HG03280 (cell line): ENCODE data around the gene NUDT9.
"Not testable (repeated sequence)": the region's sequence is repeated elsewhere in the genome, so short reads cannot be mapped to it uniquely, and the experiment has no call there.

Experiments used
- ATAC-seq: cut with Tn5 transposase; IDR thresholded peaks from one replicate; pipeline ENCODE4 v1.9.1; 2021; ENCODE audit warnings: mild to moderate bottlenecking, moderate library complexity; ENCODE audit not compliant: unreplicated experiment

Gene NUDT9

DNA sequence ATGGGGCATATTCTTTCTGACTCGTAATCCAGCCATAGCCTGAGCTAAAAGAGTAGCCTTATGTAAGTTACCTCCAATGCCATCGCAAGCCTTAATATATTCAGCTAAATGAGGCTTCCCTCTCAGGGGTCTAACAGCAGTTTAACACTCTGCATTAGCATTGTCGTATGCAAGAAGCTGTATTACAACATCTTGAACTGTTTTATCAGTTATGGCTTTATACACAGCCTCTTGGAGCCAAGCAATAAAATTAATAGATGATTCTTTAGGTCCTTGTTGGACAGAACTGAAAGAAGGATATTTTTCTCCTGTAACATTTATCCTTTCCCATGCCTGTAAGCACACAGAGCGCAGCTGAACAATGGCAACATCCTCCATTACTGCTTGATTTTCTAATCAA lies 15.5 kb upstream of the NUDT9 start:
- ATAC-seq: not testable (repeated sequence)

DNA sequence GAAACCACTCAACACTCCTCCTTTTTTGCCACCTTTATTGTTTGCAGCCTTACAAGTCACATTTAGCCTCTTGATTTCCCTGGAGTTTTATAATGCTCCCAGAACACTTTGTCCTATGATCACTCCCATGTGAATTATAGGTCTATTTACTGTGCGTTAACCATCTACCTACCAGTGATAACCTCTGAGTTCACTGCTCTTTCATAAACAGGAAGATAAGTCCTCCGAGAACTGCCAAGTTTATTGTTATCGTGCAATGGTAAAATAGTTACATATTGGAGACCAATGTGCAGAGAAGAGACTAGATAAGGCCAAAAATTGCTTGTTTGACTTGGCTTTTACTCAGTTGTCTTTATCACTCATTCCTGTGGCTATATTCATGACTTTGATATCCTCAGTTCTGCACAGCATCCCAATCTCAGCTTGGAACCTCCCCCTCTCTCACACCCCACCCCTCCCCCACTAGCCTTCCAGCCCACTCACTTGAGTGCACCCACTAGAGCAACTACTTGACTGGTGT lies 12.9 kb upstream of the NUDT9 start:
- no peak for ATAC-seq

DNA sequence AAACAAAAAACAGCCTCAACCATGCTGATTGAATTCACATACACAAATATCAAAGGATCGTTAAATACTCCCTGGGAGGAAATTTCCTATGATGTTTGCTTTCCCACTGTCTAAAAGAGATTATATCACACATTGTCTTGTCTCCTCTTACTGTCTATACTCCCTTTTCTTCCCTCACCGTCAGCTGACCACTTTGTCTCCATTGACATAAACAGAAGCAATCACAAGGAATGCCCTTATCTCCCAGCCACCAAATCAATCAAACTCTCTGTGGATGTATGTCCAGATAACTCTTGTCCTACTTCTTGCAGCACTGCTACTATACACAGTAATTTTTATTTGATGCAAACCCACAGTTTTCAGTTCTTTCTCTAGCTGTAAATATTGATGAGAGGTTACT lies 12.2 kb upstream of the NUDT9 start:
- ATAC-seq: no peak

DNA sequence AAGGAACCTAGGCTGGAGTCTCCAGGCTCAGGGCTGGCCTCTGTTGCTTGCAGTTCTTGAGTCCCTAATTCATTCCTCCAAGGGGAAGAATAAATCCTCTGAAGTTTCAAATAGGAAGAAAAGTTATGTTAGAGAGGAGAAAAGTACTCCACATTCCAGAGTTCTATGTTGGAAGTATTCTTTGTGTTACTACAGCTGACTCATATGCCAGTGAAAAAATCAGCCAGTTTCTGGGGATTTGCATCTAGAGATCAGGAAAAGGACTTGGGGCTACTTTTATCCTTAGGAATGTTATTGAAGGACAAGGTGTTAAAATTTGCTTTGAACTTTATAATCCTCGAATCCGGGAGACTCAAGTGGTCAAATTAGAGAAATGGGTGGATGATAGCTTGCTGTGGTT lies 11.7 kb upstream of the NUDT9 start:
- no peak for ATAC-seq

DNA sequence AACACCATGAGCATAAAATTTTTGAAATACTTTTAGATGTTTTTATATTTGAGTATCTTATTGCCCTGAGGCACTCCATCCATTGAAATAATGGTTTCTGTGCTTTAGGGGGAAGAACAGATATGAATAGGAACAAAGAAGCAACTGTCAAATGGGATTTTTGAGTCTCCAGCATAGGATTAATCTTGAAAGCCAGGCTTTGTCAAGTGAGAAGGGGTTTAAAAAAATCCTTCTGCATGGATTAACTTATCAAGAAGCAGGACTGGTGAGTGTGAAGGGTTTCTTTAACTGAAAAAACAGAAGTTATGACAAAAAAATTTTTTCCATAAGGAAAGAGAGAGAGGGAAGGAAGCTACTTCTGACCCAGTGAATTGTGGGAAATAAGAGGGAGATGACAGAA lies 7.6 kb upstream of the NUDT9 start:
- ATAC-seq: no peak

DNA sequence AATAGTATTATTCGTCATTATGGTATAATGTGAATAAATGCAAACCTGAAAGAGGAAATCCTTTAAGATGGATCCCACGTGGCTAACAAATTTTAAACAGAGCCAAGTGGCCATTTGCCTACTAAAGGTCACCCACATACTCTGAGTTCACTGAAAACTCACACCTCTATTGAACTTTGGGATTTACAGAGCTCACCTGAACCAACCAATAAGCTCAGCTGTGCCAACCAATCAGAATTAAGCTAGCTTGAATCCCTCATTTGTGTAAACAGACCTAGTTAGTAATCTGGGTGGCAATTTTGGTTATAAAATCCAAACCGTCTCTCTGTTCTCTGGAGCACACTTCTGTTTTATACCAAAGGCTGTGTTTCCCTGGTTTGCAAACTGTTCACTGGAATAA lies 5.4 kb upstream of the NUDT9 start:
- no peak for ATAC-seq

DNA sequence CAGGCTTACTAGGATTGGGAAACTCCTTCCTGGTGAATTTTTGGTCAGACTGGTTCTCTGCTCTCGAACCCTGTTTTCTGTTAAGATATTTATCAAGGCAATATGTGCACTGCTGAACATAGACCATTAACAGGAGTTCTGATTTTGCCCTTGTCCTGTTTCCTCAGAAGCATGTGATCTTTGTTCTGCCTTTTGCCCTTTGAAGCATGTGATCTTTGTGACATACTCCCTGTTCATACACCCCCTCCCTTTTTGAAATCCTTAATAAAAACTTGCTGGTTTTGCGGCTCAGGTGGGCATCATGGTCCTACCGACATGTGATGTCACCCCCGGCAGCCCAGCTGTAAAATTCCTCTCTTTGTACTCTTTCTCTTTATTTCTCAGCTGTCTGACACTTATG lies 4.0 kb upstream of the NUDT9 start:
- ATAC-seq: not testable (repeated sequence)

DNA sequence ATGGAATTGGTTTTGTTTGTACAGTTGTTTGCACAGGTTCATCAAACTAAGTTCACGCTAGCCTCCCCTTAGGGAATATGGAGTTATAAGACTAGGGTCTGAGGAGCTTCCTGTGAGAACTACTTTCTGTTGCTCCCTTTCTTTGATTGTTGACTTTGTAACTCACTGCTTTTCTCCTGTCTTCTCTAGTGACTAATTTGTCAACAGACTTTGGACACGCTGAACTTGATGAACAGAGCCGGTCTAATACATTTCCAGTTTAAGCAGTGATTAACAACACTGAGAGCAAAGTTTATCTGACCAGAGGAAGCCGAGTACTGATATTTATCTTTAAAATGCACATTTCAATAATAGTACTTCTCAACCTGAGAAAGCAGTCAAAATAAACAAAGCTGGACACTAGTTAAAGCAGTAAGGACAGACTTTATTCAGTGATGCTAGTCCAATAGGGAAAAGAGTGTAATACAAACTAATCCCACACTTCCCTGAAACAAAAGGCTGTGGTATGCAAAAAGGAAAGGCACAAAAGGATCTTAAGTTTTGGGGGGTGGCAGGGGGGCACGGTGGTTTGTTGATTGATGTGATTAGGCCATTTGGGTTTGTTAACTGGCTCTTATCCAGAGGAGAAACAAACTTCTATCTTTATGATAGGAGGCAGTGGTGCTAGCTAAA lies 2.7 kb upstream of the NUDT9 start:
- no peak for ATAC-seq

DNA sequence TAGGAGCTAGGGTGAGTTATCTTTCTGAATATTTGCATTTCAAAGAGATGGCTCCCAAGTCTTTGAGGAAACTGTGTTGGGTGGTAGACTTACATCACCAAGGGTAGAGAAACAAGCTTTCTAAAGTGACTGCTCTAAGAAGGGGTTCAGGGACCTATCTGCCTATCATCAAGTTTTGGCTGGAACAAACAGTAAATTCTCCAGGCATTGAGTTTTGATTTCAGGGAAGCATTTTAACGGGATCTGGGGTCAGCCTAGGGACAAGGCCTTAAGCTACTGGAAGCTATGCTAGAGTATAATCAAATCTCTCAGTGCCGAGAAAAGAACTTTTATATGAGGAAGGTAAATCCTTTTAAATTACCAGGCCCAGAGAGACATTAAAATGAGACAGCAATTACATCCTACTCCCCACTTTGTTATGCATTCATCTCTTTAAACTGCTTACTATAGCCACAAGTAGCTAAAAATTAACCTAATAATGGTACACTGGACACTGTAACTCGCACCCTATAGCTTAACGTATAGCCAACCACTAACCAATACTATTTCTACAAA lies 2.0 kb upstream of the NUDT9 start:
- ATAC-seq: no peak

DNA sequence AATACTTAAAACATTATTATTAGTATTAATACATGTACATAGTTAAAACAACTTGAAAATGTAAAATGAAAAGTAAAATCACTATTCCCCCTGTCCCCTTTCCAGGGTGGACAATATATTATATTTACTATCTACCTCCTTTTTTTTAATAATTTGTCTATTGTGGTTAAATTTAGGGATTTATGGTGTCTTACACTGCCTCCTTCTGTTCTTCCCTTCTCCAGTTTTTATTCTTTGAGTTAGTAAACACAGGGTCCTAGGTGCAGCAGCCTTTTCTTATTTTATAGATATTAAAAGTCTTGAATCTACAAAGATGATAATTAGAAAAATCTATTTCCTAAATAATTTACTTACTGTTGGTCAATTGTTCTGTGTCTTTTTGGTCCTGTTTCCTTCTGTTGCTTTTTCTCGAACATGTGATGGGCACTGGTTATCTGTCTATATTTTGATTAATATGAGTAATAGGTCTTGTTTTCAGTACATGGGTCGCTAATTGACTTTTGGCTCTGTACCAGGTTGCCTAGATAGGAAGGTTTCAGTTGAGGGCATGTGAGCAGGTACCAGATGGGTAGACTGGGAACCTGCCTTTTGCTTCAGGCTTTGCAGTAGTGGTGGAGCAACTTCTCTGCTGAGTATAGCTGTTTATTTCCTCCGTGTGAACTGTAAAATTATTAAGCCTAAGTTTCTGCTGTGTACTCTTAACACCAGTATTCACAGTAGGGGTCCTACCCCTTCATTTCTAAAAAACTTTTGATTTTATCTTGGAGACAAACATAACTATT lies 1.1 kb downstream of the NUDT9 start:
- ATAC-seq: no peak

DNA sequence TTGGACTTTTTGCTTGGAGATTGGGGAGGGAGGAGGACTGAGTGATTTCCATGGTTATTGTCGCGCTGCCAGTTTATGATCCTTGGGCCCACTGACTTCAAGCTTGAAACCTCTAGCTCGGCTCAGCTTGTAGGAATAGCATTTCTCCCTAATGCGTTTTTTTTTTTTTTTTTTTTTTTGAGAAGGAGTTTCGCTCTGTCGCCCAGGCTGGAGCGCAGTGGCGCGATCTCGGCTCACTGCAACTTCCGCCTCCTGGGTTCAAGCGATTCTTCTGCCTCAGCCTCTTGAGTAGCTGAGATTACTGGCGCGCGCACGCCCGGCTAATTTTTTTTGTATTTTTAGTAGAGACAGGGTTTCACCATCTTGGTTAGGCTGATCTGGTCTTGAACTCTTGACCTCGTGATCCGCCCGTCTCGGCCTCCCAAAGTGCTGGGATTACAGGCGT lies 1.7 kb downstream of the NUDT9 start:
- ATAC-seq: not testable (repeated sequence)

DNA sequence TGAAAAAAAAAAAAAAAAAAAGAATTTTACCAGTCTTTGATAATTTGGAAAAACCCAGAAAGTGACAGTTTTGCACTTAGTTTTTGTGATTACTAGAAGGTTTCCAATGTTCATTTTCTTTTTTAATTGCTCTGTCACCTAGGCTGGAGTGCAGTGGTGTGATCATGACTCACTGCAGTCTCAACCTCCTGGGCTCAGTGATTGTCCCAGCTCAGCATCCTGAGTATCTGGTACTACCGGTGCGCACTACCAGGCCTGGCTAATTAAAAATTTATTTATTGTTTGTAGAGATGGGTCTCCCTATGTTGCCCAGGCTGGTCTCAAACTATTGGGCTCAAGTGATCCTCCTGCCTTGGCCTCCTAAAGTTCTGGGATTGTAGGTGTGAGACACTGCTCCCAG lies 3.3 kb downstream of the NUDT9 start:
- ATAC-seq: no peak

DNA sequence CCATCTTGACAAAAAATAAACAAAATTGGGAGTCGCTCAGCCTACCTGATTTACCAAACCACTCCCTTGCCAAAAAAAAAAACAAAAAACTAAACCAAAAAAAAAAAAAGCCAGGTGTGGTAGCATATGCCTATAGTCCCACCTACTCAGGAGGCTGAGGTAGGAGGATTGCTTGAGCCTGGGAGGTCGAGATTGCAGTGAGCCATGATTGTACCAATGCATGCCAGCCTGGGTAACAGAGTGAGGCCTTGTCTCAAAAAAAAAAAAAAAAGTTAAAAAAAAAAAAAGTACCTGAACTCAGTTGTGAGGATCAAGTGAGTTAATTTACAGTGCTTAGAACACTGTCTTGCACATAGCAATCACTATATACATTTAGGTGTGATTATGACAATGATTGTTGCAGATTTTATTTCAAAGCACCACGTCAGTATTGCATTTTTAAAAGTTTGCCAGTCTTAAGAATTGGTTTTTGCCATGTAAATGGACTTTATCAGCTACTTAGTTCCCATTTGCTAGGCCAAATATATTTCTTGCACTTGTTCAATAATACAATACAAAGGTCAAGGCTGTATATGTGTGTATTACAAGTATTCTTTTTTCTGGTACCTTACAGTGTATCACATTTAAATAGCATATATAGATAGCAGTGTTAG lies 4.6 kb downstream of the NUDT9 start:
- no peak for ATAC-seq

DNA sequence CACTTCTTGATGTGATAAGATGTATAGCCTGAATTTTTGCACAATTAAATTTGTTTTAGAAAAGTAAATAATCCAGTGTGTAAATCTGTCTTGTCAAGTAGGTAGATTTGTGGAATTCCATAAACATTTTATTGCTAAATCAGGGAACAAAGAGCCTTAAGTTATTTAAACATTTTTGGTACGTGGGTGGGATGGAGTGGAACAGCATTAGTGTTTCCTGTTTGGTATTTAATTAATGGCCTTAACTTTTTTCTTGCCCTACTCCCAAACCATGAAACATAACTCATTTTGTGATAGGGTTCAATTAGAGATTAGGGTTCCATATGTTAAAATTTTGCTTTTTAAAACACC lies 5.1 kb downstream of the NUDT9 start:
- ATAC-seq: no peak

DNA sequence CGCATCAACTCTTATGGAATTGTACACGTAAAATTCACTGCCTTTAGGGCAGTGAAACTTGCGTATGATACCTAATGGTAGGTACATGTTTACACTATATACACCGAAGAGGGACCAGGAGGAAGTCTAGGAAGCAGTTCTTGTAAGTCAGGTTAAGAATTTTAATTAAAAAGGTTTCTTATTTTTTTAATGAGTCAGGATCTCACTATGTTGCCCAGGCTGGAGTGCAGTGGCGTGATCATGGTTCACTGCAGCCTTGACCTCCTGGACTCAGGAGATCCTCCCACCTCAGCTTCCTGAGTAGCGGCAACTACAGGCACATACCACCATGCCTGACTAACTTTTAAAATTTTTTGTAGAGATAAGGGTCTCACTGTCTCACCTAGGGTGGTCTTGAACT lies 6.6 kb downstream of the NUDT9 start:
- no peak for ATAC-seq

DNA sequence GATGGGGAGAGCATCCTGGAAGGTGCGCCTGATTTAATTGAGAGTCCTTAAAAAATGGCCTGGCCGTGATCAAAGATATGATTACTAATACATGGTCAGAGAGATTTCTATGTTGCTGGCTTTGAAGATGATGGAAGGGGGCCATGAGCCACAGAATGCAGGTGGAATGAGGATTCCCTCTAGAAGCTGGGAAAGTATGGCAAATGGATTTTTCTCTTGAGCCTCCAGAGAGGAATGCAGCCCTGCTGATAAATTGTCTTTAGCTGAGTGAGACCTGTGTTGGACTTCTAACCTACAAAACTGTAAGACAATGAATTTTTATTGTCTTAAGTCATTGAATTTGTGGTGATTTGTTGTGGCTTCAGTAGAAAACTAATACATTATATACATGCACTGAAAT lies 7.7 kb downstream of the NUDT9 start:
- no peak for ATAC-seq

DNA sequence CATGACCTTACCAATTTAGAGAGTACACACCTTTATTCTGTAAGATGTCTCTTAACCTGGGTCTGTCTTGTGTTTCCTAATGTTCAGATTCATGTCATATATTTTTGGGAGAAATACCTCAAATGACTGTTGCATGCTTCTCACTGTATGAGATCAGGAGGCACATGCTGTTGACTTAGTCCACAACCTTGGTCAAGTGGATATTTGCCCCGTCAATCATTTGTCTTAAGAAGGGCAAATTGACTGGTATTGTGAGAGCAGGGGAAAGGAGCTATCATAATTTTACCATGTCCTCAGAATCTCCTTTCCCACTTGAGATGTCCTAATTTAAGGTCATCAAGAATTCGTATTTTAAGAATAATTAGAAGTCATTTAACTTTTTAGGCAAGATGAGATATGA lies 11.0 kb downstream of the NUDT9 start:
- no peak for ATAC-seq

DNA sequence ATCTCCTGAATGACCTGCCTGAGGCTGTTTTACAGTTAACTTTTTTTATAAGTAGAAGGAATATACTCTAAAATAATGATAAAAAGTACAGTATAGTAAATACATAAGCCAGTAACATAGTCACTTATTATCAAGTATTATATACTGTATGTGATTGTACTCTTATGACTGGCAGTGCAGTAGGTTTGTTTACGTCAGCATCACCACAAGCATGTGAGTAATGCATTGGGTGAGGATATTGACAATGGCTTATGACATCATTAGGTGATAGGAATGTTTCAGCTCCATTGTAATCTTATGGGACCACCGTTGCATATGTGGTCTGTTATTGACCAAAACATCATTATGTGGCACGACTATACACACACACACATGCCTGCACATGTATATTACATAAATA lies 20.5 kb downstream of the NUDT9 start:
- ATAC-seq: no peak

DNA sequence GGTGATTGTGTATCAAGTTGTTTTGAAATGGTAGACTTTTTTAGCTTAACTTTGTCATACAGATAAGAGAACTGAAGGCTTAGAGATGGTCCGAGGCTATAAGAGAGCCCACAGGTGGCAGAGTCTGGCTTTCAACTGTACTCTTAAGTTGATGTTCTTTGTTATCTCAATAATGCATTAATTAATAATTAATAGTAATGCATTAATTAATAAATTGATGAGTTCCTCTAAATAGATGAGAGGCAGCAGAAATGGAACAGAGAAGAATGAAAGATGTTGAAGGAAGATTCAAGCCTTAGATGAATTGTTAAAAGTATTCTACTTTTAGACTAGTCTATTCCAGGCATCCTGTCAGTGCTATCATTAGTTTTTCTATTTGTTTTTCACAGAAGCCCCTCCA lies 22.4 kb downstream of the NUDT9 start:
- no peak for ATAC-seq

DNA sequence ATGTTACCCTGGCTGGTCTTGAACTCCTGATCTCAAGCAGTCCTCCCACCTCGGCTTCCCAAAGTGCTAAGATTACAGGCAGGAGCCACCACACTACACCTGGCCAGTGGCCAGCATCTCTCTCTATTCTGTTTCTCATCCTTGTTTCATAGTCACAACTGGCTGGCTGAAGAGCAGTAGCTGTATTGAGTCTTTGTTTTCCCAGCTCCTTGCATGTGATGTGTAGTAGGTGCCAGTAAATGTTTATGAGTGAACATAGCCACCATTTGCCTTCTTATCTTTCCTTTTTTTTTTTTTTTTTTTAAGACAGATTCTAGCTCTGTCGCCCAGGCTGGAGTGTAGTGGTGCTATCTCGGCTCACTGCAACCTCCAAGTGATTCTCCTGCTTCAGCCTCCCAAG lies 23.6 kb downstream of the NUDT9 start:
- ATAC-seq: no peak

DNA sequence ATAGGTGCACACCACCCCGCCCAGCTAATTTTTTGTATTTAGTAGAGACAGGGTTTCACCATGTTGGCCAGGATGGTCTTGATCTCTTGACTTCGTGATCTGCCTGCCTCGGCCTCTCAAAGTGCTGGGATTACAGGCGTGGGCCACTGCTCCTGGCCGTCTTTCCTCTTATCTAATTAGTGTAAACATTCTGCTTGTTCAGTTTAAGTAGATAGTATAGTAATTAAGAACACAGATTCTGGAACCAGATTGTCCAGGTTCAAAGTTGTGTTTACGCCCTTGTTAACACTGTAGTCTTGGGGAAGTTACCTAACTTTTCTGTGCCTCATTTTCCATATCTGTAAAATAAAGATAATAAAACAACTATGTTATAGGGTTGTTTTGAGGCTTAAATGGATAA lies 24.0 kb downstream of the NUDT9 start:
- not testable (repeated sequence) for ATAC-seq

DNA sequence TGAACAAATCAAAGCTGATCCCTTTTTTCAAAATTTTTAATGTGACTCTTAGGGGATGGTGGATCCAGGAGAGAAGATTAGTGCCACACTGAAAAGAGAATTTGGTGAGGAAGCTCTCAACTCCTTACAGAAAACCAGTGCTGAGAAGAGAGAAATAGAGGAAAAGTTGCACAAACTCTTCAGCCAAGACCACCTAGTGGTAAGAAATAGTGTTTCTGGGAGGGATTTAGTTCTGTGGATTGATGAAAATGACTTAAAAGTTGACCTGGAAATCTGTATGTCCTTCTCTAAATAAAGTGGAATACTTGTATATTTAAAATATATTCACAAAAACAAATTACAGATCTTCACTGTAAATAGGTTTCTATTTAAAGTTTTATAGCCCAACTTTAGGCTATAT lies 29.2 kb downstream of the NUDT9 start:
- no peak for ATAC-seq
